ENCODE data around the gene DOC2A. TPM values are rescaled to one million over a fixed set of nuclear protein-coding genes. Genes with fewer than 3 reads are reported as not detected.

Gene DOC2A
- not detected in 2 replicates for total RNA-seq (2014; rRNA removed; shearing (Covaris generic); ENCODE audit: low replicate concordance)

DNA sequence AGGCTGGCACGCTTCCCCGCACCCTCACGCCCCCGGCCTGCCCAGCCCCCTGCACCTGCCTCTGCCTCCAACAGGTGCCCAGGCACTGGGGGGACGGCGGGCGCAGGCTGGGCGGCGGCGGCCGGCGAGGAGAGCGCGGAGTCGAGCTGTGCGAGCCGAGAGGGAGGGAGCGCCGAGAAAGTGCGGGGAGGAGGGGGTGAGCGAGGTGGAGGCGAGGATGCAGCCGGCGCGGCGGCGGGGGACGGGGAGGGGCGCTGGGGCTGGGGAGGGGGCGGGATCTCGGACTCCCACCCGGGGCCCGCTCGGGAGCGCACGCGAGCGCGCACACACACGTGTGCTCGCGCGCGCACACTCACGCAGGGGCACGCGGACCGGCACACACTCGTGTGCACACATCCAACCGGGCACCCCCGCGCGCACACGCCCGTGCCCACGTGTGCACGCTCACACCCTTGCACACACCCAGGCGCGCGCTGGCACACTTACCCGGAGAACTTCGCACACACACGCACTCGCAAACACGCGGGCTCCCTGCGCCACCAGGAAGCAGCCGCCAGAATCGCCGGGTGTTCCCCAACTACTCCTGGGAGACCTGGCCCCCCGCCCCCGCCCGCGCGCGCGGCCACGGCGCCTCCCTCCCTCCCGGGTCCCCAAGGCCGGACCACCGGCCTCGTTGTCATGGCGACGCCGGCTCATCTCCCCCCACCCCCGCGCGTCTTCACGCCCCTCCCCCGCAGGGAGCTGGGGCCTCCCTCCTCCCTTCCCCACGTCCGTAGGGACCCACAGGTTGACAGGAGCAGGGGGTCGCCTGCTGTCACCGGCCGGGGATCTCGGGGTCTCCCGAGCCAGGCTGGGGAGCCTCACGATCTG, at the start of gene DOC2A:
TSS of gene DOC2A (minus strand) at position 184 of the 870 bp plus-strand sequence. CDS start 805 bp downstream, outside the sequence.
- H3K9ac ChIP-seq (ENCODE audit: low read length), result 0 out of 2 replicates have a peak within 1 kb of the TSS, but pooled peaks have one; percentile 30
- no peak for DNase-seq
- no peaks in the 10 kb centered on the region for H3K79me2 ChIP-seq (ENCODE audit: low read length)
- no peaks in the 10 kb centered on the region for H3K9me2 ChIP-seq (replicated peaks; ENCODE audit: insufficient read depth, low read length)
- H3K4me2 ChIP-seq (ENCODE audit: low read depth, low read length, poor library complexity, severe bottlenecking), result peak within 1 kb of the TSS; percentile 47
- no peaks in the 10 kb centered on the region for H3K27me3 ChIP-seq (ENCODE audit: low read length)
- H3K27ac ChIP-seq (ENCODE audit: low read length), result no peak within 1 kb of the TSS
- H3K9me3 ChIP-seq (ENCODE audit: low read length), result no peaks in the 10 kb centered on the region
- no peaks in the 10 kb centered on the region for H4K20me1 ChIP-seq (ENCODE audit: insufficient read depth, low read depth, low read length)
- no peak within 1 kb of the TSS for H2AFZ ChIP-seq (ENCODE audit: low read length)
- H3K4me3 ChIP-seq (ENCODE audit: low read length), result peak within 1 kb of the TSS; percentile 48; the same call in 1 of the 2 replicates
- no peaks in the 10 kb centered on the region for H3K36me3 ChIP-seq (ENCODE audit: insufficient read depth, low read length)
- peaks cover 6% of the 10 kb centered on the region for H3K4me1 ChIP-seq (ENCODE audit: low read length)

DNA sequence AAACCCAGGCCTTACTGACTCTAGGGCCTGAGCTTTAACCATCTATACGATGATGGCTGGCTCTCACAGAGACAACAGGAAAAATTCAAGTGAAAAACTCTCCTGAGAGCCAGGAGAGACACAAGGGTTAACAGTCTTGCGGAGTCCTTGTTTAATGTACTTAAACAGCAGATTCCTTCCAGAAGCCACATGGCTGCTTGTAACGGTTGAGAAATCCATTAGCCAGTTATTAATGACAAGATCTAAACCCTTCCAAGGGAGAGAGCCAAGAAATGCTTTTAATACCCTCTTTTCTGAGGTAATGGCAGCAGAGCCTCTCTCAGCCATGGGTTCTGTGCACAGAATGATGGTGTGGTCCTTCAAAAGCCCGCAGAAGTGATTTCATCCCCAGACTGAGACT, 49.5 kb upstream of the DOC2A start:
- H3K36me3 ChIP-seq (ENCODE audit: insufficient read depth, low read length), result no peaks in the 10 kb centered on the region
- no peak overlapping the region for H3K4me3 ChIP-seq (ENCODE audit: low read length)
- no peak overlapping the region for H2AFZ ChIP-seq (ENCODE audit: low read length)
- H3K27ac ChIP-seq (ENCODE audit: low read length), result no peak overlapping the region
- peaks cover 36% of the 10 kb centered on the region for H3K4me1 ChIP-seq (ENCODE audit: low read length)
- no peak for DNase-seq
- no peaks in the 10 kb centered on the region for H3K9me2 ChIP-seq (replicated peaks; ENCODE audit: insufficient read depth, low read length)
- no peaks in the 10 kb centered on the region for H4K20me1 ChIP-seq (ENCODE audit: insufficient read depth, low read depth, low read length)
- no peaks in the 10 kb centered on the region for H3K9me3 ChIP-seq (ENCODE audit: low read length)
- peaks cover 9% of the 10 kb centered on the region for H3K79me2 ChIP-seq (ENCODE audit: low read length)
- H3K27me3 ChIP-seq (ENCODE audit: low read length), result no peaks in the 10 kb centered on the region
- no peak overlapping the region for H3K9ac ChIP-seq (ENCODE audit: low read length)
- H3K4me2 ChIP-seq (ENCODE audit: low read depth, low read length, poor library complexity, severe bottlenecking), result no peak overlapping the region

DNA sequence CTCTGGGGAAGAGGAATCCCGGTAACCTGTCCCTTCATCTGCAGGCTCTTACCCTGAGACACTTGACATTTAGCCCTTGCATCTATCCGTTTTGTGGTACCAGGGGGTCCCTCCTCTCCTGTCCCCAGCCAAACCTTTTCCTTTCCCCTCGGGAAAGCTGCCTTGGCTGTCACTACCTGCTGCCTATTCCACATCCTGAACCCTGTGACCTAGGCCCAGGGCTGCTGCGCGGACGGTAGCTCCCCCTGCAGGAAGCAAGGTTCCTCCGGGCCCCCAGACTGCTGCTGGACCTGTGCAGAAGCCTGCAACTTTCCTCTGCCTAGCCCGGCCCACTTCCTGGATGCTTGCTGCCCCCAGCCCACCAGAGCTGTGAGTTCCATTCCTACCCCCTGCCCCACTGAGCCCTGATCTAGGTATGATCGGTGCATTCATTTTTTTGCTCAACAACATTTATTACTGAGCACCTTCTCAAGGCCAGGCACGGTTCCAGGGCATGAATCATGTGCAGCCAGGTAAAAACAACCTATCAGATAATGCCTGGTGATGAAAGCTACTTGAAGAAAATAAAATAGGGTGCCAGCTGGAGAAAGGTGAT, 44.2 kb upstream of the DOC2A start:
- DNase-seq, result peak; percentile 86

DNA sequence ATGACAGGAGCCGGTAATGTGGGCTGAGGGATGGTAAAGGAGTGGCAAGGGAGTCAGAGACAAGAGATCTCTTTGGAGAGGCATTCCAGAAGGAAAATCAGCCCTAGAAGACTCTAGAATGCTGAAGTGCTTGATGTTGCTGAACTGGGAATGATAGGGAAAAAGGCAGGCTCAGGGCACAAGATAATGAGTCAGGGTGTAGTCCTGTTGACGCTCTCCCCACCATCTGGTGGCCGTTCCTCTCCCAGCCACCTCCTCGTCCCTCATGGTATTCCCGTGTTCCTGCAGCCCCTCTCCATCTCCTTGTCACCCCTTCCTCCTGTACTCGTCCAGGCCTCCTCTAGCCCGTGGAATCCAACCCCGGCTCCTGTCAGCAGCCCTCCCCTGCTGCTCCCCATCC, 43.6 kb upstream of the DOC2A start:
- Histone ChIP-seq H3K4me2 (ENCODE audit: low read depth, low read length, poor library complexity, severe bottlenecking) (peak overlapping the region; percentile 50), H3K4me1 (ENCODE audit: low read length) (peaks cover 31% of the 10 kb centered on the region), H4K20me1 (ENCODE audit: insufficient read depth, low read depth, low read length) (no peaks in the 10 kb centered on the region), H3K36me3 (ENCODE audit: insufficient read depth, low read length) (no peaks in the 10 kb centered on the region), H3K27me3 (ENCODE audit: low read length) (no peaks in the 10 kb centered on the region), H3K9me3 (ENCODE audit: low read length) (no peaks in the 10 kb centered on the region), H3K9me2 (replicated peaks; ENCODE audit: insufficient read depth, low read length) (no peaks in the 10 kb centered on the region), H3K9ac (ENCODE audit: low read length) (peak overlapping the region; percentile 40), H3K27ac (ENCODE audit: low read length) (no peak overlapping the region), H2AFZ (ENCODE audit: low read length) (no peak overlapping the region), H3K4me3 (ENCODE audit: low read length) (peak overlapping the region; percentile 31; the same call in 1 of the 2 replicates), H3K79me2 (ENCODE audit: low read length) (0 out of 2 replicates have a peak, but pooled peaks cover 3% of the 10 kb centered on the region)
- DNase-seq, result no peak

More for the DNA sequence above, 44.2 kb upstream of the DOC2A start:
- peaks cover 31% of the 10 kb centered on the region for H3K4me1 ChIP-seq (ENCODE audit: low read length)
- H3K27ac ChIP-seq (ENCODE audit: low read length), result no peak overlapping the region
- H2AFZ ChIP-seq (ENCODE audit: low read length), result peak overlapping the region; percentile 72; the same call in 1 of the 2 replicates
- no peaks in the 10 kb centered on the region for H3K9me3 ChIP-seq (ENCODE audit: low read length)
- H3K4me2 ChIP-seq (ENCODE audit: low read depth, low read length, poor library complexity, severe bottlenecking), result peak overlapping the region; percentile 50
- 0 out of 2 replicates have a peak, but pooled peaks cover 3% of the 10 kb centered on the region for H3K79me2 ChIP-seq (ENCODE audit: low read length)
- no peaks in the 10 kb centered on the region for H4K20me1 ChIP-seq (ENCODE audit: insufficient read depth, low read depth, low read length)
- H3K4me3 ChIP-seq (ENCODE audit: low read length), result peak overlapping the region; percentile 31; the same call in 1 of the 2 replicates
- H3K9me2 ChIP-seq (replicated peaks; ENCODE audit: insufficient read depth, low read length), result no peaks in the 10 kb centered on the region
- no peaks in the 10 kb centered on the region for H3K36me3 ChIP-seq (ENCODE audit: insufficient read depth, low read length)
- H3K9ac ChIP-seq (ENCODE audit: low read length), result peak overlapping the region; percentile 52
- H3K27me3 ChIP-seq (ENCODE audit: low read length), result no peaks in the 10 kb centered on the region

DNA sequence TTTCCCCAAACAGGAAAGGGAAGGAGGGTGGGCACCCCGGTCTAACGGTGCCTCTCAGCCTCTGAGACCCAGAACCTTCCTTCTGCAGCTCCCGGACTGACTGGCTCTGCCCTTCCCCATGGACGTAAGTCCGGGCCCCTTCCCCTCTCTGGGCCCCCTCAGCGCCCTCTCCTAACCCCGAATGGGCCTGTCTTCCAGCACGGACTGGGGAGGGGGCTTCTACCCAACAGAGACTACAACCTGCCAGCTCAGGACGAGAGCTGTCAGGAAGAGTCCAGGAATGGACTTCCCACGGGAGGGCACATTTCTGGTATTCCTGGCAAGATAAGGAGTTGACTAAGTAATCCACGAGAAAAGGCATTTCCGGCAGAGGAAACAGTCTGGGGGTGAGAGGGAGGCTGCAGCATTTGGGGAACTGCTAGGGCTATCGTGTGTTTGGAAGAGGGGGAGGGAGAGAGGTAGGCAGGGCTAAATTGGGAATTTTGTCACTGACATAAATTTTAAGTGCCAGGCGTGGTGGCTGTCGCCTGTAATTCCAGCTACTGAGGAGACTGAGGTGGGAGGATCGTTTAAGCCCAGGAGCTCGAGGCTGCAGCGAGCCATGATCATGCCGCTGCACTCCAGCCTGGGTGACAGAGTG, 42.7 kb upstream of the DOC2A start:
- no peaks in the 10 kb centered on the region for H3K9me2 ChIP-seq (replicated peaks; ENCODE audit: insufficient read depth, low read length)
- peak overlapping the region; percentile 84 for H3K4me3 ChIP-seq (ENCODE audit: low read length)
- 0 out of 2 replicates have a peak, but pooled peaks cover 3% of the 10 kb centered on the region for H3K79me2 ChIP-seq (ENCODE audit: low read length)
- no peaks in the 10 kb centered on the region for H3K9me3 ChIP-seq (ENCODE audit: low read length)
- no peak for DNase-seq
- peak overlapping the region; percentile 85 for H3K9ac ChIP-seq (ENCODE audit: low read length)
- H3K4me1 ChIP-seq (ENCODE audit: low read length), result peaks cover 31% of the 10 kb centered on the region
- H2AFZ ChIP-seq (ENCODE audit: low read length), result peak overlapping the region; percentile 55
- H3K4me2 ChIP-seq (ENCODE audit: low read depth, low read length, poor library complexity, severe bottlenecking), result peak overlapping the region; percentile 97
- H3K36me3 ChIP-seq (ENCODE audit: insufficient read depth, low read length), result no peaks in the 10 kb centered on the region
- no peaks in the 10 kb centered on the region for H4K20me1 ChIP-seq (ENCODE audit: insufficient read depth, low read depth, low read length)
- H3K27me3 ChIP-seq (ENCODE audit: low read length), result no peaks in the 10 kb centered on the region
- H3K27ac ChIP-seq (ENCODE audit: low read length), result no peak overlapping the region

DNA sequence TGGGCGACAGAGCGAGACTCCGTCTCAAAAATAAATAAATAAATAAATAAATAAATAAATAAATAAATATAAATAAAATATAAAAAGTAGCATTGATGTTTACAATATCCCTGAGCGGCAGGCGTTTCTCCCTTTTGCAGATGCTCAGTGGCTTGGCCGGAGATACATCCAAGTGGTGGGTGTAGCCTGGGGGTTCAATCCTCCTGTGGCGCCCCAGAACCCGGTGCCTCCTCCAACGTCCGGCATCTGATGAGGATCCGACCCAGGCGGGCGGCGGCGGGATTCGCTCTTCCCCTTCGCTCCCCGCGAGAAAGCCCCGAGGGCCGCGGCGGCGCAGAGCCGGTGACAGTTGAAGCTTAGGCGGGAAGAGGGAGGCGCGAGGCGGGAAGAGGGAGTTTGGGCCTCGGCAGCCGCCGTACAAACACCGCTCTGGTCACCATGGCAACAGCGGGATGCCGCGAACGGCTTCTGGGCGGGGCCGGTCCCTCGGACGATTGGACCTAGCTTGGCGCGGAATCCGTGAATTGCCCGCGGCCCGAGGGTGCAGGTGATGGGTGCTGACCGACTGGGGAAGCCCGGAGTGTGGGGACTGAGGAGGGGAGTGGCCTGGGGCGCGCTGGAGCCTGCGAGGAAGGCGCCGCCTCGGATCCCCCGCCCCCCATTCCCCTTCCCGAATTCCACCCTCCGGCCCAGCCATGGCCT, 42.0 kb upstream of the DOC2A start:
- H3K9me2 ChIP-seq (replicated peaks; ENCODE audit: insufficient read depth, low read length), result no peaks in the 10 kb centered on the region
- H3K27me3 ChIP-seq (ENCODE audit: low read length), result no peaks in the 10 kb centered on the region
- peak; percentile 96 for DNase-seq
- no peaks in the 10 kb centered on the region for H4K20me1 ChIP-seq (ENCODE audit: insufficient read depth, low read depth, low read length)
- H3K4me2 ChIP-seq (ENCODE audit: low read depth, low read length, poor library complexity, severe bottlenecking), result peak overlapping the region; percentile 97
- H3K27ac ChIP-seq (ENCODE audit: low read length), result no peak overlapping the region
- peak overlapping the region; percentile 85 for H3K9ac ChIP-seq (ENCODE audit: low read length)
- H3K4me1 ChIP-seq (ENCODE audit: low read length), result peaks cover 31% of the 10 kb centered on the region
- peak overlapping the region; percentile 84 for H3K4me3 ChIP-seq (ENCODE audit: low read length)
- no peaks in the 10 kb centered on the region for H3K36me3 ChIP-seq (ENCODE audit: insufficient read depth, low read length)
- H2AFZ ChIP-seq (ENCODE audit: low read length), result peak overlapping the region; percentile 95
- 0 out of 2 replicates have a peak, but pooled peaks cover 3% of the 10 kb centered on the region for H3K79me2 ChIP-seq (ENCODE audit: low read length)
- H3K9me3 ChIP-seq (ENCODE audit: low read length), result no peaks in the 10 kb centered on the region

DNA sequence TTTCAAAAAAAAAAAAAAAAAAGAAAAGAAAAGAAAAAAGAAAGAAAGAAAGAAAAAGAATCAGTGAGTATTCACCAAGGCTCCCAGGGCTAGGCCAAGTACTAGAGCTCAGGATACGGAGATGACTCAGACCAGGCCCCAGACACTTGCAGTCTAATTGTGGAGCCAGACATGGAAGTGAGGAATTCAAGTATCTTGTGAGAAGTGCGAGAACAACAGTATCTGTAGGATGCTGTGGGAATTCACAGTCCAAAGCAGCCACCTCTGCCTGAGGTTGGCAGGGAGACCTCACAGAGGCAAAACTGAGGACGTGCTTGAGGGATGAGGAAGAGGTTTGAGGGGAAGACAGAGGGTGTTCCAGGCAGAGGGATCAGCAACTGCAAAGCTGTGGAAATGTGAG, 40.7 kb upstream of the DOC2A start:
- Histone ChIP-seq H3K4me1 (ENCODE audit: low read length) (peaks cover 31% of the 10 kb centered on the region), H3K27ac (ENCODE audit: low read length) (no peak overlapping the region), H3K79me2 (ENCODE audit: low read length) (0 out of 2 replicates have a peak, but pooled peaks cover 3% of the 10 kb centered on the region), H3K36me3 (ENCODE audit: insufficient read depth, low read length) (no peaks in the 10 kb centered on the region), H3K9me3 (ENCODE audit: low read length) (no peaks in the 10 kb centered on the region), H3K9me2 (replicated peaks; ENCODE audit: insufficient read depth, low read length) (no peaks in the 10 kb centered on the region), H3K9ac (ENCODE audit: low read length) (0 out of 2 replicates have a peak overlapping the region, but pooled peaks have one; percentile 20), H4K20me1 (ENCODE audit: insufficient read depth, low read depth, low read length) (no peaks in the 10 kb centered on the region), H3K4me3 (ENCODE audit: low read length) (no peak overlapping the region), H3K27me3 (ENCODE audit: low read length) (no peaks in the 10 kb centered on the region), H2AFZ (ENCODE audit: low read length) (no peak overlapping the region), H3K4me2 (ENCODE audit: low read depth, low read length, poor library complexity, severe bottlenecking) (no peak overlapping the region)
- DNase-seq, result no peak

Data from Karpas-422 (cell line).